GM10847 (cell line): ENCODE data around the gene CSGALNACT2.

Source experiments
- POLR2A ChIP-seq: IDR thresholded peaks from 2 replicates; pipeline ENCODE4 v1.6.1; 2011; ENCODE audit not compliant: insufficient read length; ENCODE audit errors: extremely low read depth

The CSGALNACT2 gene

DNA sequence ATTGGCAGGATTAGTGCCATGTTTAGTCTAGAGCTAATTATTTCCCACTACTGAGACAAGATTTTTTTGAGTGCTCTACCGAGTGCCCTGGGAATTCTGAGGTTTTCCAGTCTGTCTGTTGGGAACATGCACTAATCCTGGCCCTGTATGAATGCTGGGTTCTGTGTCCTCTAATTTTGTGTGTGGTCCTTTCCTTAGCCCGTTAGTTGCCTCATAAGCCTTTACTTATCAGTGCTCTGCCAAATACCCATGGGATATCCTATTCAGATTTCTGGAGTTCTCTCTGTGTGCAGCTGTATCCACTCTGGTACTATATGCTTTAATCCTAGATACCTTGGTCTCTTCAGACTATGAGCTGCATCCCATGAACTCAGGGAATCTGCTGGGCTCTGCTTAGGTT is 13.1 kb downstream of the CSGALNACT2 start:
- no peak for TF ChIP-seq POLR2A

DNA sequence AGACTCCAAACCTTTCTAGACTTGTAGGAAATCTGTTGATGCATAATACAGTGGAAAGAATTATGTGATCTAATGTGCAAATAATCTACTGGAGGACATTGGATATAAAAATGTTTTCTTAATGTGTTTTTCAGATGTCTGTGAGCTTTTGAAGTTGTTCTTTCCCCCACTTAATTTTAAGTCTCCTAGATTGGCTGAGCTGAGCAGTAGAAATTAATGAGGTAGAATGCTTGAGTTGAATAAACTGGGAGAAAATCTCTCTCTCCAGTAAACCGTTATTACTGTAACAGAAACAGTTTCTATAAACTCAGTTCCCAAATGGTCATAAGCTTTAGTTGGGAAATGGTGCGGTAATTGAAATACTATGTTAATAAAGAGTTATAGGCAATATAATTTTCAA is 15.7 kb downstream of the CSGALNACT2 start:
- no peak for TF ChIP-seq POLR2A

DNA sequence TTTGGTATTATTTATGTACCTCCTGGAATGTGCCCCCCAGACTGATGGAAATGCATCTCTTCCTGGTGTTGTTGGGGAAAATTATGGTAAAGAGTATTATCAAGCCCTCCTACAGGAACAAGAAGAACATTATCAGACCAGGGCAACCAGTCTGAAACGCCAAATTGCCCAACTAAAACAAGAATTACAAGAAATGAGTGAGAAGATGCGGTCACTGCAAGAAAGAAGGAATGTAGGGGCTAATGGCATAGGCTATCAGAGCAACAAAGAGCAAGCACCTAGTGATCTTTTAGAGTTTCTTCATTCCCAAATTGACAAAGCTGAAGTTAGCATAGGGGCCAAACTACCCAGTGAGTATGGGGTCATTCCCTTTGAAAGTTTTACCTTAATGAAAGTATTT is 17.0 kb downstream of the CSGALNACT2 start:
- no peak for TF ChIP-seq POLR2A

DNA sequence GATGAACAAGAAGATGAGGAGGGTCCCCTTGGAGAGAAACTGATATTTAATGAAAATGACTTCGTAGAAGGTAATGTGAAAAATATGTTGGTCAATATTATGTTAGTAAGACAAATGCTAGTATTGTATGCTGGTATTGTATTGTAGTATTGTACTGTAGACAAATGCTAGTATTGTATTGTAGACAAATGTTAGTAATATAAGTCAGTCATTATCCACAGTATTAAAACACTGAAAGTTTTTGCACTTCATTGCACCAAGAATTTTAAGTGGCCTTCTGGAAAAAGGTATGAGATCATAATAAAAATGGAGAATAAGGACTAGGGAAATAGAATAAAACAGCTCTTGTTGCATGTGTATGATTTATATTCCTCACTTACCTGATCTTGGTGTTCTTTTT is 17.5 kb downstream of the CSGALNACT2 start:
- no peak for TF ChIP-seq POLR2A

DNA sequence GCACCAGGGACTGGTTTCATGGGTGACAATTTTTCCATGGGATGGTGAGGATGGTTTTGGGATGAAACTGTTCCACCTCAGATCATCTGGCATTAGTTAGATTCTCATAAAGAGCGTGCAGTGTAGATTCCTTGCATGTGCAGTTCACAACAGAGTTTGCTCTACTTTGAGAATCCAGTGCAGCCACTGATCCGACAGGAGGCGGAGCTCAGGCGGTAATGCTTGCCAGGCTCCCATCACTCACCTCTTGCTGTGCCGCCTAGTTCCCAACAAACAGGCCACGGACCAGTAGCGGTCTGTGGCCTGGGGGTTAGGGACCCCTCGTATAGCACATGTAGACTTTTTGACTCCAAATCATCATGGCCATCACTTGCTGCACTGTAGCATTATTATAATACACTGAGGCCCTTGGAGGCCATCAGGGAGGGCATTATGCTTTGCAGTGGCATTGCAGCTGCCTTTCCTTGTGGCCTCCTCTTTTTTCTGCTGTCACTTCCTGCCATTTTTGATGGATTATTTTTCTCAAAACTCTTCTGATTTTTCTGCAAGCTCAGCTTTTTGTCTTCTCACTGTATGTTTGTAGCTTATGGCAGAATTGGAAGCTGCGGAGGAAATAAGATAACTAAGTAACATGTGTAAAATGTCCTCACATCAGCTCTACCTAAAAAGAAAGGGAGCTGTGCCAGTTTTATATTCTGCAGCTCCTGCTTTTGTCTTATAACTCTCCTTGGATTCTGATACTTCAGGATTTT is 18.5 kb downstream of the CSGALNACT2 start:
- no peak for TF ChIP-seq POLR2A

DNA sequence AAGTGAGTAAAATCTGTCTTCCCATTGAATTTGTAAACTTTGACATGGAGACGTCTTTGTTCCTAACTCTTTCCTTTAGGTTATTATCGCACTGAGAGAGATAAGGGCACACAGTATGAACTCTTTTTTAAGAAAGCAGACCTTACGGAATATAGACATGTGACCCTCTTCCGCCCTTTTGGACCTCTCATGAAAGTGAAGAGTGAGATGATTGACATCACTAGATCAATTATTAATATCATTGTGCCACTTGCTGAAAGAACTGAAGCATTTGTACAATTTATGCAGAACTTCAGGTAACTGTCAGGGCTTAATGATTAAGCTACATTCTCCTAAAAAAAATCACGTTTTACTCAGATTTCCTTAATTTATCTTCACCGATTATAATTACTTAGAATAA is 20.4 kb downstream of the CSGALNACT2 start:
- no peak for TF ChIP-seq POLR2A

DNA sequence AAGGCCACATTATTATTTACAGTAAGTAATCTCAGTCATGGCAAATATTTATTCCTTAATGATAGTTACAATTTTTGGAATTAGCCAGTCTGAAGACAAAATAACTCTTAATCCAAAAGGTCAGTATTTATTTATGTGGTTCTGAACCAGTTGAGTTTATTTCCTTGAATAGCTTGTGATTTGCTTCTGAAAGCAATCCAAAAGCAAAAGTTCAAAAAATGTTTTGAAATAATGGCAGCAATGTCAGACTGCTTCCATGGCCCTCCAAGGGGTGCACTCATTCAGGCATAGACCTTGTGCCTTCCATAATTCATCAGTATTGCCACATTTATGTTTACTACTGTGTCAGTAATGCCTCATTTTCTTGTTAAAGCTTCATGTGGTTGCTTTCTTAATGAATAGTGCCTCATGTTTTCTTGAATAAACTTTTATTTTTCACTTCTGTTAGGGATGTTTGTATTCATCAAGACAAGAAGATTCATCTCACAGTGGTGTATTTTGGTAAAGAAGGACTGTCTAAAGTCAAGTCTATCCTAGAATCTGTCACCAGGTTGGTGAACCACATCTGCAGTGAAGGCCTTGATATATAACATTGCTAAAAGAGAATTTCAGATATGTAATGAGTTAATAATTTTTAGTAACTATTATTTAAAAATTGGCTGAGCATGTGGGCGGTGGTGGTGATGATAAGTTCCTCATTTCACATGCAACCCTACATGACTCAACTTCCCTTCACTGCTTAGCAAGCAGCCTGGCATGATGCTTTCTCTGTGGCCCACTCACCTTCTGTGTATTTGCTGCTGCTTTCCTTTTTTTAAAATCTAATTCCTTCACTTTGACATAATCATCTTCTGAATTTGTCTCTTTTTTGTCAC is 22.0 kb downstream of the CSGALNACT2 start:
- no peak for TF ChIP-seq POLR2A

DNA sequence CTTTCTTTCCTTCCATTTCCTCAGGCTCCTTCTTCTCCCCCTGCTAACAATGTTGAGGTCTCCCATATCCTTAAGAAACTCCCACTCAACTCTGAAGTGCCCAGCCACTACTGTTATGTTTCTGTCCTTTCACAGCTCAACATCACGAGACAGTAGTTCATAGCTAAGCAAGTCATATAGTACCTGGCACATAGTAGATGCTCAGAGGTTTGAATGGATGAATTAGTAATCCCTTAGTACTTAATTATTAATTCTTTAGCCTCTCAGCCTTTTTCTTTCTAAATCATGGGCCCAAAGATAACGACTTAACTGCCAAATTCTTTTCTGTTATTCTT is 22.6 kb downstream of the CSGALNACT2 start:
- TF ChIP-seq POLR2A: no peak

DNA sequence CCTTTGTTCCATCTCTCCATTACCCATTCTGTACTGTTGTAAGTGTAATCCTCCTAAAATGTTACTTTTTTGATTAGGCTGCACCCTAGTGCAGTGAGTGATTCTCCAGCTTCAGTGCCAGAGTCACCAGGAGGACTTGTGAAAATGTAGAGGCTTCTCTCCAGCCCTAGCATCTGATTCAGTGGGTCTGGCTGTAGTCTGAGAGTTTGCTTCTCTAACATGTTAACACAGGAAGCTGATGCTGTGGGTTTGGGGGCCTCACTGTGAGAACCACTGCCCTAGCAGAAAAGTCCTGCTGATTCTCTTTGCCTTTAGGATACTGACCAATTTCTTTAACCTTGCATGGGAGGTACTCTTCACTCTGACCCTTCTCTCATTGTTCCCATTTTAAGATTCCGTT is 24.4 kb downstream of the CSGALNACT2 start:
- TF ChIP-seq POLR2A: no peak

DNA sequence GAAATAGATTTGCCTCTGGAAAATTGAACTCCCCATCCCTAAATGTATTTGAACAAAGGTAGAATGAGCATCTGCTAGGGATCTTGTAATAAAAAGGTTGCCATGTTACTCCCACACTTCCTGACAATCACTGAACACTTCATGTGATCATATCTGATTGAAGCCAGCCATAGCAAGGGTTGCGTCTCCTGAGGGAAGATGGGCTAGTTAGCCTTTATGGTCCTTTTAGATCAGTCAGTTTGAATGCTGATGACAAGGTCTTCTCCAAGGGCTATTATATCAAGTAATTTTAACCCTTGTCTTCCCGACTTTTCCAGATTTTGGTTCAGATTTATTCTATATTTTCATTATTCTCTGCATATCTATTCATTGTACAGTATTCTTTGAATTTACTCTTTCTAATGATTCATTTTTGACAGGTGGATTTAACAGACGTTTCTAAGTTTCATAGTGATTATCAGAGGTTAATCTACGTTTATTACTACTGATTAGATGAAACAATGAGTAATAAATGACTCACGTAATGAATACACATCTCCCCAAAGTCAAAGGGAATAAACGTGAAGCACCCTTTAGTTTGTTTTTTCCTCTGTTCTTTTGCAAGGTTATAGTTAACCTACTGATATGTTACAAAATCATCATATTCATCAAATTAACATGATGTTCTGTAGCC is 28.1 kb downstream of the CSGALNACT2 start:
- TF ChIP-seq POLR2A: no peak

DNA sequence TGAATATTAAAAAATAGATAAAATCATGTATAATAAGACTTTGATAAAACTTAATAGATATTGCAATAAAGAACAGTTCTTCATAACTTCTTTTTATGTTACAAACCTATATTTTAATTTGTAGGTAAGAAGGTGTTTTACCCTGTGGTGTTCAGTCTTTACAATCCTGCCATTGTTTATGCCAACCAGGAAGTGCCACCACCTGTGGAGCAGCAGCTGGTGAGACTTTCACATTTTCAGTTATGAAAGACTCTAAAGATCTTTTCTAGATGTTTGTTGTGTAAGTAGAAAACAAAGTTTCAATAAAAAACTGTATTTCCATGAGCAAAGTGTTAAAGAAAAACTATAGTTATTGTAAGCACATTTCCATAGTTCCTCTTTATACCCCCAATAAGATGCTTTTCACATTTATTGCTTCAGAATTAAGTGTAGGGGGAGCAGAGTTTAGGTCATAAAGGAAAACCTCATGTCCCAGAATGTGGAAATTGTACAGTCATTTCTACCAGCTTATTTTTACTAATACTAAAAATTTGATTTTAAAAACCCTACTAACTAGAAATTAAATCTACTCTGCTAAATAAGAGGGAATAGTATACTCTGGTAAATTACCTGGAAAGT is 28.7 kb downstream of the CSGALNACT2 start:
- no peak for TF ChIP-seq POLR2A

DNA sequence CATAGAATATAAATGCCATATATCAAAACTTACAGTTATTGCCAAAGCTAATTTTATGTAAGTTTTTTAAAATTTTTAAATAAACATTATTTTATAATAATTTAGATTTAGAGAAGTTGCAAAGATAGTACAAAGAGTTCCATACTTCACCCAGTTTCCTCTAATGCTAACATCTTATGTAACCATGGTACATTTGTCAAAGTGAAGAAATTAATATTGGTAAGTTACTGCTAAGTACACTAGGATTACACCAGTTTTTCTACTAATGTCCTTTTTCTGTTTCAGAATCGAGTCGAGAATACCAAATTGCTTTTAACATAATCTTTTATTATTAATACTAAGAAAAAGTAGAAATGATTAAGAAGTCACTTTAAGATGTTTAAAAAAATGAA is 29.2 kb downstream of the CSGALNACT2 start:
- TF ChIP-seq POLR2A: no peak

DNA sequence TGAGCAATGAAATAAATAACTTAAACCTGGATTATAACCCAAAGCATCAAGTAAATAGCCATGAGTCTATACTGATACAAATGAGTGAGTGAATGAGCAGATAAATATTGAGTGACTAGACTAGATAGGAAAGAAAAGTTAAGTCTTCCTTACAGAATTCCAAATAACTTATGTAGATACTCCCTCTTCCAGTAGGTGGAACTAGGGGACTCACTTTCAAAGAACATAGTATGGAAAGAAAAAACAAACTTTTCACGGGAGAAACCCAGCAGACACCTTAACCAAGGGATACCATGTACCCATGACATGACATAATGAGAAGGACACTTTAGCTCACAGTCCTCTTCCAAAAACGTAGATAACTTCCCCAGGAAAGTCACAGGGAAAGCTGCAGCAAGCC is 32.2 kb downstream of the CSGALNACT2 start:
- no peak for TF ChIP-seq POLR2A

DNA sequence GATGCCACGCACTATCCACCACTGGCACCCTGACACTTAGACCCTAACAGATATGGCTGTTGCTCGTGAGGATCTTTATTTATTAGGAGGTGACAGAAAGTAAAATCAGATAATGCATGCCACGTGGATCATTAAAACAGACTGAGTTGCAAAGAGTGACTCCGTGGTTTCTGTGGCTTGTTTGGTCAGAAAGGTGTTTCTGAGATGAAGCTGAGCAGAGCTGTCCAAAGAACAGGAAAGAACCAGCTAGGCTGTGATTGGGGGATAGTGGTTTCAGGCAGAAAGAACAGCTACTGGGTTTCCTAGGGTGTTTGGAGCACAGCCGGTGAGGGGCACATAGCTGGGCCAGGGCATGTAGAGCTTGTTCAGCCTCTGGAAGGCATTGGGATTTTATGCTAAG is 34.4 kb downstream of the CSGALNACT2 start:
- TF ChIP-seq POLR2A: no peak

DNA sequence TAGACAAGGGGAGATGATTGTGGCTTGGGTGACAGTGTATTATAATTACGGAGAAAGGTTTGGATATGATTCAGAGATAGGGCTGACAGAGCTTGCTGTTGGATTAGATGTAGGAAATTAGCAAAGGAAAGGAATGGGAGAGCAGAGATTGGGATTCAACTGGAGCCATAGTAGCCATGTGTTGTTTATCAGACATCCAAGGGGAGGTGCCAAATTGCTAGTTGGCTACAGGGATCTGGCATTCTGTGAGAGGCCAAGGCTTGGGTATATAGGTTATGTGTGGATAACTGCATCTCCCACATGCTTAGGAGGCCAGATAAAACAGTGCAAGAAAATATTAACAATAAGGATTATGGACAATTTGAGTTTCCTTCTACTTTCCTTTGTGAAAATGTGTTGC is 34.9 kb downstream of the CSGALNACT2 start:
- no peak for TF ChIP-seq POLR2A

DNA sequence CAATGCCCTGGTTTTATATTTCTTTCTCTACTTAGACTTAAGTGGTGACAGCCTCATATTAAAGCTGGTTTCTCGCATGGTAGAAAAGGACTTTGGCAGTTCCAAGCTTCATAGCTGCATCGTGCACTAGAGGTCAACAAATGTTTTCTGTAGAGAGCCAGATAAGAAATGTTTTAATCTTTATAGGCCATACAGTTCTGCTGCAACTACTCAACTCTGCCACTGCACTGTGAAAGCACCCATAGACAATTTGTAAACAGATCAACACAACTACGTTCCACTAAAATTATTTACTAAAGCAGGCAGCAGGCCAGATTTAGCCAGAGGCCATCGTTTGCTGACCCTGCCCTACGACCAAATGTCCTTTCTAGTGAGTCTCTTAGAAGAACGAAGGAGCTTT is 36.7 kb downstream of the CSGALNACT2 start:
- TF ChIP-seq POLR2A: no peak

DNA sequence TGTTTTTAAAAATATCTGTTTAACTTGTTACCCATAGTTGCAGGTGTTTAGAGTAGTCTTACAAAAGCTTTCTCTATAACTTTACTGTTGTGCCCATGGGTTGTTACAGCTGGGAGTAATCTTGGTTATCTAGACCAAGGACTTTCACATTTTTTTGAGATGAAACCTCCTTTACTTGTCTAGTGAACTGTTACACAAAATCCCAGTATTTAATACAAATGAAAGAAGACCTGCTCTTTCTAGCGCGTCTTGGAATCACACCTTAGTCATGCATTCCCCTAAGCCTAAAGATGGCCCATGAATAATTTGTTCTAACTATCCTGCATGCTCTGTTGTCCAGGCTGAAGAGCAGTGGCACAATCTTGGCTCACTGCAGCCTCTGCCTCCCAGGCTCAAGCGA is 38.0 kb downstream of the CSGALNACT2 start:
- TF ChIP-seq POLR2A: no peak
